Activated CD4-positive, alpha-beta T cell treated with anti-CD3 and anti-CD28 coated beads, Interleukin-2, amount 50 U/mL, for 4 hours (primary cell): ENCODE measurements around the gene CRYGS.
"Not testable (repeated sequence)": the region's sequence is repeated elsewhere in the genome, so short reads cannot be mapped to it uniquely, and the experiment has no call there.

ENCODE experiments used
- DNase-seq, 2 experiments: peaks; one replicate each; pipeline ENCODE4 v3.0.0-alpha.2; 2020

The CRYGS gene

GRCh38 chr3:186517218-186517617, 27.0 kb downstream of the CRYGS start:
- no peak for DNase-seq

- no peak for DNase-seq
Observed at GRCh38 chr3:186516646-186517045, 27.5 kb downstream of the CRYGS start.

- no peak for DNase-seq
Observed at GRCh38 chr3:186515125-186515524, 29.1 kb downstream of the CRYGS start.

- no peak for DNase-seq
Observed at GRCh38 chr3:186514296-186515002, 29.7 kb downstream of the CRYGS start.

- DNase-seq, result no peak
Observed at GRCh38 chr3:186513386-186513785, 30.8 kb downstream of the CRYGS start.

- DNase-seq, result no peak
Observed at GRCh38 chr3:186512570-186513302, 31.4 kb downstream of the CRYGS start.

- DNase-seq, result no peak
Observed at GRCh38 chr3:186511702-186512101, 32.5 kb downstream of the CRYGS start.

GRCh38 chr3:186511245-186511644, 32.9 kb downstream of the CRYGS start:
- DNase-seq, result no peak

GRCh38 chr3:186510374-186511079, 33.7 kb downstream of the CRYGS start:
- no peak for DNase-seq

- DNase-seq, result no peak
Observed at GRCh38 chr3:186509423-186509822, 34.8 kb downstream of the CRYGS start.

GRCh38 chr3:186506857-186507256, 37.3 kb downstream of the CRYGS start:
- DNase-seq, result peak in 1 of 2 experiments; percentile 13

GRCh38 chr3:186506191-186506739, 37.9 kb downstream of the CRYGS start:
- no peak for DNase-seq

- DNase-seq, result no peak
Observed at GRCh38 chr3:186502966-186503712, 41.0 kb downstream of the CRYGS start.

GRCh38 chr3:186502138-186502948, 41.8 kb downstream of the CRYGS start:
- DNase-seq, result no peak

GRCh38 chr3:186499949-186500348, 44.2 kb downstream of the CRYGS start:
- DNase-seq, result not testable (repeated sequence)

- DNase-seq, result not testable (repeated sequence)
Observed at GRCh38 chr3:186498022-186498421, 46.2 kb downstream of the CRYGS start.

GRCh38 chr3:186497608-186498007, 46.6 kb downstream of the CRYGS start:
- DNase-seq, result no peak

GRCh38 chr3:186496635-186497034, 47.5 kb downstream of the CRYGS start:
- DNase-seq, result no peak

- DNase-seq, result no peak
Observed at GRCh38 chr3:186496016-186496415, 48.2 kb downstream of the CRYGS start.

GRCh38 chr3:186493525-186494255, 50.5 kb downstream of the CRYGS start:
- no peak for DNase-seq

- no peak for DNase-seq
Observed at GRCh38 chr3:186492385-186492984, 51.7 kb downstream of the CRYGS start.
